ENCODE results near the gene TSC2. TPM values are rescaled to one million over a fixed set of nuclear protein-coding genes. Genes with fewer than 3 reads are reported as not detected.

The TSC2 gene
- total RNA-seq, 6 experiments from 2014 or later, result 25.7 to 124 (median 59.4) TPM

DNA sequence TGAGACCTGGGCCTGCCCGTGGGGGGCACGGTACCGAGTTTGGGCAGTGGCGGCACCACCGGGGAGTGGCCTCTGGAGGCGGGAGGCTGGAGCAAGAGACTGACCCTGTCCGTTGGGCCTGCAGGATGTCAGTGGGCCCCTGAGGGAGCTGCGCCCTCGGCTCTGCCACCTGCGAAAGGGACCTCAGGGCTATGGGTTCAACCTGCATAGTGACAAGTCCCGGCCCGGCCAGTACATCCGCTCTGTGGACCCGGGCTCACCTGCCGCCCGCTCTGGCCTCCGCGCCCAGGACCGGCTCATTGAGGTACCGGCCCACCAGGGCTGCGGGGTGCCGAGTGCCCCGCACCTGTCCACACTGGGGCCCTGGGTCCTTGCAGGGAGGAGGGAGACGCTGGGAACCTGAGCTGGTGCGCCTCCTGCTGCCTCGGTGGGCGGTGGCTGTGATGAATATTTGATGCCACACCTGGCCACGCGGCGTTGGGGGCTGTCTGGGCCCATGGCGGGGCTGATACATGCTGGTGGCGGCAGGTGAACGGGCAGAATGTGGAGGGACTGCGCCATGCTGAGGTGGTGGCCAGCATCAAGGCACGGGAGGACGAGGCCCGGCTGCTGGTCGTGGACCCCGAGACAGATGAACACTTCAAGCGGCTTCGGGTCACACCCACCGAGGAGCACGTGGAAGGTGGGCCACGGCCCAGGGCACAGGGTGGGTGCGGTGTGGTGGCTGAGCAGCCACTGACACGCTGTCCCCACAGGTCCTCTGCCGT lies 11.4 kb upstream of the TSC2 start:
- TF ChIP-seq, protein P1, sequence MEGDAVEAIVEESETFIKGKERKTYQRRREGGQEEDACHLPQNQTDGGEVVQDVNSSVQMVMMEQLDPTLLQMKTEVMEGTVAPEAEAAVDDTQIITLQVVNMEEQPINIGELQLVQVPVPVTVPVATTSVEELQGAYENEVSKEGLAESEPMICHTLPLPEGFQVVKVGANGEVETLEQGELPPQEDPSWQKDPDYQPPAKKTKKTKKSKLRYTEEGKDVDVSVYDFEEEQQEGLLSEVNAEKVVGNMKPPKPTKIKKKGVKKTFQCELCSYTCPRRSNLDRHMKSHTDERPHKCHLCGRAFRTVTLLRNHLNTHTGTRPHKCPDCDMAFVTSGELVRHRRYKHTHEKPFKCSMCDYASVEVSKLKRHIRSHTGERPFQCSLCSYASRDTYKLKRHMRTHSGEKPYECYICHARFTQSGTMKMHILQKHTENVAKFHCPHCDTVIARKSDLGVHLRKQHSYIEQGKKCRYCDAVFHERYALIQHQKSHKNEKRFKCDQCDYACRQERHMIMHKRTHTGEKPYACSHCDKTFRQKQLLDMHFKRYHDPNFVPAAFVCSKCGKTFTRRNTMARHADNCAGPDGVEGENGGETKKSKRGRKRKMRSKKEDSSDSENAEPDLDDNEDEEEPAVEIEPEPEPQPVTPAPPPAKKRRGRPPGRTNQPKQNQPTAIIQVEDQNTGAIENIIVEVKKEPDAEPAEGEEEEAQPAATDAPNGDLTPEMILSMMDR (IDR thresholded peaks at IDR 0.05), result peak in 2 of 4 donors; percentile 6 to 16
- TF ChIP-seq POLR2A (IDR thresholded peaks at IDR 0.05), result no peak
- ATAC-seq (no peak), DNase-seq (peak in 2 of 3 donors; percentile 69 to 72)
- peak overlapping the region; percentile 39 to 81 (median 74) for H3K4me3 ChIP-seq
- no peaks in the 10 kb centered on the region for H3K9me3 ChIP-seq
- intact Hi-C loops (cut with DNase I), result loop anchor here in 1 of 2 donors (5.0 kb wide), 1 partner anchor 116 kb away; no protein-coding TSS in a partner anchor
- H3K36me3 ChIP-seq, result peaks cover 0 to 6% (median 3%) of the 10 kb centered on the region in 4 donors
- peaks cover 1 to 58% (median 23%) of the 10 kb centered on the region in 4 donors for H3K4me1 ChIP-seq
- 27% methylated on average over 2 of the region's 47 CpGs for WGBS (ENCODE audit: insufficient coverage, low coverage, low lambda C conversion rate, missing lambda C conversion rate)
- peak overlapping the region; percentile 86 to 96 (median 87) for H3K27ac ChIP-seq
- H3K27me3 ChIP-seq, result no peaks in the 10 kb centered on the region

DNA sequence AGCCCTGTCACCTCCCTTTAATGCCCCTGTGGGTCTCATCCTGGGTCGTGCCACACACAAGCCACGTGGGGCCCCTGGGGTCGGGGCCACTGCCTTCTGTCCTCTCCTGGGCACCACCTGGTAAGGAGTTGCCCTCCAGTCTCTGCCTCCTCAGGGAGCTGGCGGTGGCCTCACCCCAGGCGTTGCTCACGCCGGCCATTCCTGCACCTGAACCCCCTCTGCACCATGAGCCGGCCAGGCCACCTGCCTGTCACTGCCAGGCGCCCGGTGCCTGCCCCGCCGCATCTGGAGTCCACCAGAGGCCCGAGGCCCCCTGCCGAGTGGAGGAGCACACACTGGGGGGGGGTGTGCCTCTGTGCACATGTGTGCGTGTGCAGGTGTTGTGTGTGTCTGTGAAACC lies 10.7 kb upstream of the TSC2 start:
- no peaks in the 10 kb centered on the region for H3K27me3 ChIP-seq
- peaks cover 1 to 63% (median 26%) of the 10 kb centered on the region in 4 donors for H3K4me1 ChIP-seq
- no peak for TF ChIP-seq POLR2A (IDR thresholded peaks at IDR 0.05)
- TF ChIP-seq, protein P1 (IDR thresholded peaks at IDR 0.05), result no peak
- ATAC-seq, result no peak
- H3K9me3 ChIP-seq, result no peaks in the 10 kb centered on the region
- peak overlapping the region in 2 of 3 donors; percentile 86 to 96 for H3K27ac ChIP-seq
- intact Hi-C loops (cut with DNase I), result loop anchor here in 1 of 2 donors (5.0 kb wide), 1 partner anchor 115 kb away; no protein-coding TSS in a partner anchor
- peak overlapping the region; percentile 39 to 81 (median 74) for H3K4me3 ChIP-seq
- DNase-seq, result peak in 1 of 3 donors; percentile 67
- peaks cover 0 to 6% (median 3%) of the 10 kb centered on the region in 4 donors for H3K36me3 ChIP-seq
- no CpG with 5 or more reads among the region's 15 CpGs for WGBS (ENCODE audit: insufficient coverage, low coverage, low lambda C conversion rate, missing lambda C conversion rate)

DNA sequence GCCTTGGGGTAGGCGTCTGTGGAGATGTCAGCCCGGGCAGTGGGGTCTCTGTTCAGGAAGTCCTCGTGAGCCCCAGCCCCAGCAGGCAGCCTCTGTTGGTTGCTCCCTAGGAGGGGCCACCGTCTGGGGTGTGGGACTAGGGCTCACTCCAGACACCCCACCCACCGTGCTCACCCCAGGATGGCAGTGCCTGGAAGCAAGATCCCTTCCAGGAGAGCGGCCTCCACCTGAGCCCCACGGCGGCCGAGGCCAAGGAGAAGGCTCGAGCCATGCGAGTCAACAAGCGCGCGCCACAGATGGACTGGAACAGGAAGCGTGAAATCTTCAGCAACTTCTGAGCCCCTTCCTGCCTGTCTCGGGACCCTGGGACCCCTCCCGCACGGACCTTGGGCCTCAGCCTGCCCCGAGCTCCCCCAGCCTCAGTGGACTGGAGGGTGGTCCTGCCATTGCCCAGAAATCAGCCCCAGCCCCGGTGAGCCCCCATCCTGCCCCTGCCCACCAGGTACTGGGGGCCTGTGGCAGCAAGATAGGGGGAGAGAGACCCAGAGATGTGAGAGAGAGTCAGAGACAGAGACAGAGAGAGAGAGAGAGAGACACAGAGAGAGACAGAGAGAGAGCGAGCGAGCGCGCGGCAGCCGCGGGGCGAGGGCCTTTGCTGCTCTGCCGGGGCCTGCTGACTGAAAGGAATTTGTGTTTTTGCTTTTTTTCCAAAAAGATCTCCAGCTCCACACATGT lies 10.0 kb upstream of the TSC2 start:
- TF ChIP-seq, protein P1 (IDR thresholded peaks at IDR 0.05), result no peak
- TF ChIP-seq POLR2A (IDR thresholded peaks at IDR 0.05), result no peak
- WGBS (ENCODE audit: insufficient coverage, low coverage, low lambda C conversion rate, missing lambda C conversion rate), result 42% methylated on average over 16 of the region's 29 CpGs
- peaks cover 0 to 6% (median 3%) of the 10 kb centered on the region in 4 donors for H3K36me3 ChIP-seq
- no peaks in the 10 kb centered on the region for H3K27me3 ChIP-seq
- H3K4me1 ChIP-seq, result peaks cover 1 to 60% (median 26%) of the 10 kb centered on the region in 4 donors
- peak in 1 of 3 donors; percentile 60 for DNase-seq
- intact Hi-C loops (cut with DNase I), result loop anchor here in 1 of 2 donors (5.0 kb wide), 1 partner anchor 114 kb away; no protein-coding TSS in a partner anchor
- H3K27ac ChIP-seq, result peak overlapping the region; percentile 70 to 96 (median 86)
- no peaks in the 10 kb centered on the region for H3K9me3 ChIP-seq
- ATAC-seq, result no peak
- H3K4me3 ChIP-seq, result peak overlapping the region; percentile 39 to 81 (median 74)

DNA sequence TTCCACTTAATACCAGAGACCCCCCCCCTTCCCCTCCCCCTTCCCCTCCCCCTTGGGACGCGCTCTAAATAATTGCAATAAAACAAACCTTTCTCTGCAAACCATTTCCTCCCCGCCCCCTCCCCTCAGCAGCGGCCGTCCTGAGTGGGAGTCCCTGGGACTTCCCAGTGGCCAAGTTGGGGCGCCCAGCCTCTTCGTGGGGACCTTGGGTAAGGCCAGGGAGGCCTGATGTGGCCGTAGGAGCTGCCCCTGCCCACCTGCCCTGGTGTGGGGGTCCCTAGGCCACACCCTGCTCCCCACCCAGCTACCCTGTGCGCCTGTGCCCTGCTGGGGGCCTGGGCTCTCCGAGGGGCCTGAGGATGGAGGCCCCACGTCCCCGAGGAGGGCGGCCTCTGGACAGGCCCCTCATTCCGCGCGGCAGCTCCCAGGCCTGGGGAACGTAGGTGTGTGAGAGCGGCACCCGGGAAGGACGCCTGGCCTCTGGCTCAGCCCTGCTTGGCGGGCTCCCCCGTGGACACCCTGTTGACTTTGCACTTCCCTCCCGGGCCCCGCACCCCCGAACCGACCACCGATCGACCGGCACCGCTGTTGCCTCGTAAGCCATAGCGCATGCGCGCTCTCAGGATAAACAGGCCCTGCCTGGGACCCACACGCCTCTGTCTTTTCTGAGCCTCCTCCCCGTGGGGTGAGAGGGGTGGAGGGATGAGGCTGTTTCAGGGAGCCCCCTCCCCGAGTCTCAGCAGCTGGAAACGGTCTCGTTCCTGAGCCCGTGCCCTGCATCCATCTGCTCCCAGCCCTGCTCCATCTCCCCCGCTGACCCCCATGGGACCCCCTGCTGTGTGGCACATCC lies 9.2 kb upstream of the TSC2 start:
- peak; percentile 55 to 89 (median 87) for DNase-seq
- peak overlapping the region in 2 of 3 donors; percentile 74 to 81 for H3K4me3 ChIP-seq
- TF ChIP-seq, protein P1 (IDR thresholded peaks at IDR 0.05), result no peak
- TF ChIP-seq POLR2A (IDR thresholded peaks at IDR 0.05), result peak; percentile 7

More for the DNA sequence above, 9.2 kb upstream of the TSC2 start:
- peak; percentile 0 to 6 (median 4) for ATAC-seq
- Histone ChIP-seq H3K27me3 (no peaks in the 10 kb centered on the region), H3K4me1 (peaks cover 1 to 55% (median 23%) of the 10 kb centered on the region in 4 donors), H3K36me3 (peaks cover 0 to 6% (median 3%) of the 10 kb centered on the region in 4 donors), H3K9me3 (no peaks in the 10 kb centered on the region), H3K27ac (peak overlapping the region; percentile 69 to 96 (median 86))
- 18% methylated on average over 25 of the region's 41 CpGs for WGBS (ENCODE audit: insufficient coverage, low coverage, low lambda C conversion rate, missing lambda C conversion rate)
- intact Hi-C loops (cut with DNase I), result loop anchor here in 1 of 2 donors (5.0 kb wide), 1 partner anchor 114 kb away; no protein-coding TSS in a partner anchor

All from right lobe of liver (tissue), 6 donors.